HCT116 (cell line): ENCODE results near the gene CAMKMT. TPM values are rescaled to one million over a fixed set of nuclear protein-coding genes. Genes with fewer than 3 reads are reported as not detected.

ENCODE experiments used
- ATAC-seq: fragments of 200-7000 bp; cut with Tn5 transposase; 2 replicates; pipeline ENCODE4 v1.9.1; 2020; ENCODE audit warnings: mild to moderate bottlenecking, moderate library complexity
- BruUV-seq: library from RNA; stranded (reverse); fragments of 400-500 nt; replicated peaks from 2 replicates; lab custom pipeline; 2021; lab: Mats Ljungman, UMichigan
- CTCF ChIA-PET: fragments of 300-600 bp; sonication (Branson Sonifier 250); formaldehyde crosslinking; loops from one replicate; lab custom pipeline; 2021; ENCODE audit warnings: antibody characterized with exemption; lab: Charles Lee
- POLR2A ChIA-PET: fragments of 300-600, 350-600 bp; sonication (Branson Sonifier 250); formaldehyde crosslinking; loops from one replicate; lab custom pipeline; 2021; ENCODE audit warnings: antibody characterized with exemption; lab: Charles Lee
- RAD21 ChIA-PET, 2 experiments: fragments of 300-600 bp; sonication (Branson Sonifier 250); formaldehyde crosslinking; loops; one replicate each; lab custom pipeline; 2023; ENCODE audit warnings: low total read pairs in 2 of 2; ENCODE audit not compliant: uncharacterized antibody in 2 of 2, unreplicated experiment in 2 of 2, low non-redundant PET in 1 of 2; lab: Charles Lee
- DNase-seq: peaks from one replicate; pipeline ENCODE4 v3.0.0-alpha.2; 2010; ENCODE audit warnings: low read depth, low spot score
- H2AFZ ChIP-seq: fragments of 200-600 bp; shearing (Covaris generic), sonication (generic); 2 replicates; pipeline ENCODE4 v1.6.1; 2017; ENCODE audit warnings: low read depth, mixed run types, mixed read lengths, antibody characterized with exemption, low read length; ENCODE audit not compliant: poor library complexity, severe bottlenecking
- H3K27ac ChIP-seq: 2 replicates; pipeline ENCODE4 v1.5.1; 2012; ENCODE audit warnings: low read depth, low read length
- H3K27me3 ChIP-seq: fragments of 200-600 bp; sonication (generic); 2 replicates; pipeline ENCODE4 v1.6.1; 2016; ENCODE audit warnings: mixed run types, low read length, mixed read lengths; ENCODE audit not compliant: insufficient read depth
- H3K36me3 ChIP-seq, 2 experiments: fragments of 200-500 bp in 1 of 2; fragments of 200-600 bp in 1 of 2; sonication (Bioruptor generic) in 1 of 2; sonication (generic) in 1 of 2; 2 replicates each; pipeline versions ENCODE4 v1.5.1 to v1.6.1; 2014 to 2016; ENCODE audit warnings: low read length in 2 of 2, inconsistent platforms in 1 of 2, mixed read lengths in 1 of 2, mixed run types in 1 of 2; ENCODE audit not compliant: insufficient read depth in 2 of 2, control insufficient read depth in 1 of 2
- H3K4me1 ChIP-seq, 2 experiments: fragments of 200-600 bp in 1 of 2; sonication (generic) in 1 of 2; 2 replicates each; pipeline versions ENCODE4 v1.5.1 to v1.6.1; 2012 to 2017; ENCODE audit warnings: low read length in 2 of 2, inconsistent platforms in 1 of 2, mild to moderate bottlenecking in 1 of 2, mixed read lengths in 1 of 2, mixed run types in 1 of 2, moderate library complexity in 1 of 2; ENCODE audit not compliant: insufficient read depth in 2 of 2, control insufficient read depth in 1 of 2
- H3K4me2 ChIP-seq: fragments of 200-600 bp; sonication (generic); 2 replicates; pipeline ENCODE4 v1.6.1; 2017; ENCODE audit warnings: mixed run types, low read length, mixed read lengths
- H3K4me3 ChIP-seq, 2 experiments: fragments of 200-600 bp in 1 of 2; sonication (generic) in 1 of 2; replicated peaks in 1 of 2; 2 replicates each; pipeline ENCODE4 v1.5.1; 2011 to 2016; ENCODE audit warnings: low read length in 2 of 2, control low read depth in 1 of 2, low read depth in 1 of 2, mild to moderate bottlenecking in 1 of 2, mixed read lengths in 1 of 2, mixed run types in 1 of 2
- H3K79me2 ChIP-seq: fragments of 200-600 bp; sonication (generic); 2 replicates; pipeline ENCODE4 v1.6.1; 2017; ENCODE audit warnings: mild to moderate bottlenecking, mixed run types, low read length, moderate library complexity, mixed read lengths; ENCODE audit not compliant: insufficient read depth
- H3K9ac ChIP-seq: fragments of 200-600 bp; sonication (generic); 2 replicates; pipeline ENCODE4 v1.6.1; 2016; ENCODE audit warnings: low read length, mixed read lengths
- H3K9me2 ChIP-seq: fragments of 200-600 bp; sonication (generic), shearing (Covaris generic); 2 replicates; pipeline ENCODE4 v1.6.1; 2017; ENCODE audit warnings: mixed run types, mild to moderate bottlenecking, moderate library complexity; ENCODE audit not compliant: insufficient read depth
- H3K9me3 ChIP-seq, 2 experiments: fragments of 200-500 bp in 1 of 2; fragments of 200-600 bp in 1 of 2; sonication (Bioruptor generic) in 1 of 2; sonication (generic) in 1 of 2; 2 replicates each; pipeline ENCODE4 v1.6.1; 2014 to 2017; ENCODE audit warnings: low read length in 2 of 2, mixed read lengths in 2 of 2, inconsistent platforms in 1 of 2, low read depth in 1 of 2, mild to moderate bottlenecking in 1 of 2, mixed run types in 1 of 2, moderate library complexity in 1 of 2; ENCODE audit not compliant: control insufficient read depth in 1 of 2, insufficient read depth in 1 of 2
- H4K20me1 ChIP-seq: fragments of 200-600 bp; sonication (generic), shearing (Covaris generic); 2 replicates; pipeline ENCODE4 v1.6.1; 2017; ENCODE audit warnings: mixed run types, mild to moderate bottlenecking, moderate library complexity; ENCODE audit not compliant: insufficient read depth
- ATF3 ChIP-seq: IDR thresholded peaks from 2 replicates; pipeline ENCODE4 v1.6.1; 2012
- CBX3 ChIP-seq: IDR thresholded peaks from 2 replicates; pipeline ENCODE4 v1.6.1; 2012; ENCODE audit warnings: low read depth
- CEBPB ChIP-seq: IDR thresholded peaks from 2 replicates; pipeline ENCODE4 v1.6.1; 2012; ENCODE audit warnings: low read depth
- CTCF ChIP-seq, 3 experiments: fragments of 200-600 bp in 1 of 3; sonication (generic) in 1 of 3; IDR thresholded peaks in 2 of 3; conservative IDR thresholded peaks in 1 of 3; 2 replicates each; pipeline ENCODE4 v1.5.1; 2012 to 2017; ENCODE audit warnings: low read depth in 2 of 3, low read length in 2 of 3, antibody characterized with exemption in 1 of 3, borderline replicate concordance in 1 of 3, control low read depth in 1 of 3, mild to moderate bottlenecking in 1 of 3, mixed read lengths in 1 of 3, mixed run types in 1 of 3, moderate library complexity in 1 of 3; ENCODE audit not compliant: insufficient read depth in 1 of 3
- JUND ChIP-seq: IDR thresholded peaks from 2 replicates; pipeline ENCODE4 v1.6.1; 2012
- REST ChIP-seq: IDR thresholded peaks from 2 replicates; pipeline ENCODE4 v1.6.1; 2012; ENCODE audit warnings: low read depth
- intact Hi-C: fragments of 100-400 bp; cut with micrococcal nuclease; formaldehyde crosslinking; loops from 2 replicates; pipeline ENCODE4 v1.10.0; 2022
- total RNA-seq: library from RNA; stranded (reverse); gene quantifications from one replicate; pipeline ENCODE4 v1.2.1, GENCODE V29; 2021; ENCODE audit not compliant: unreplicated experiment

CAMKMT gene
- total RNA-seq, 1 experiment from 2014 or later: 10.6 TPM

- no peak for TF ChIP-seq REST
- TF ChIP-seq CTCF (IDR thresholded peaks at IDR 0.05 in 2 of 3, conservative IDR thresholded peaks at IDR 0.05 in 1 of 3; ENCODE audit: borderline replicate concordance in 1 of 3, insufficient read depth in 1 of 3, low read depth in 2 of 3, low read length in 2 of 3): no peak
- no peak for TF ChIP-seq ATF3
Observed at GRCh38 chr2:44785433-44785832, 423.7 kb downstream of the CAMKMT start (continued).

- H2AFZ ChIP-seq: no peak overlapping the region
- ATAC-seq (no peak), DNase-seq (no peak)
- CTCF ChIA-PET: no interaction called here
- no peak overlapping the region for H3K4me2 ChIP-seq
- no peaks in the 10 kb centered on the region for H3K9me3 ChIP-seq
- H3K79me2 ChIP-seq: no peaks in the 10 kb centered on the region
- BruUV-seq: no TSS peak
- POLR2A ChIA-PET: no interaction called here
- H4K20me1 ChIP-seq: no peaks in the 10 kb centered on the region
- no peaks in the 10 kb centered on the region for H3K36me3 ChIP-seq
- no peak overlapping the region for H3K9ac ChIP-seq
- intact Hi-C loops: no loop called here
- H3K4me3 ChIP-seq: no peak overlapping the region
- TF ChIP-seq CBX3: no peak
- no peak for TF ChIP-seq JUND
- no peak for TF ChIP-seq REST
- no peak for TF ChIP-seq CEBPB
- no peaks in the 10 kb centered on the region for H3K9me2 ChIP-seq
- H3K27me3 ChIP-seq: no peaks in the 10 kb centered on the region
- H3K27ac ChIP-seq: no peak overlapping the region
- RAD21 ChIA-PET: no interaction called here
- no peaks in the 10 kb centered on the region for H3K4me1 ChIP-seq
Observed at GRCh38 chr2:44786045-44786816, 424.5 kb downstream of the CAMKMT start.
